HEK293 (cell line): ENCODE measurements around the gene TEDDM1.

Experiments
- CTCF ChIA-PET: fragments of 350-600 bp; formaldehyde crosslinking; extraction: SDS; loops from one replicate; lab custom pipeline; 2021; ENCODE audit warnings: antibody characterized with exemption; lab: Yijun Ruan, JAX
- POLR2A ChIA-PET: fragments of 300-600 bp; formaldehyde crosslinking; extraction: SDS; loops from one replicate; lab custom pipeline; 2020; ENCODE audit warnings: antibody characterized with exemption, inconsistent platforms; lab: Yijun Ruan, JAX
- H3K27ac ChIP-seq: fragments of 200-500 bp; sonication (Bioruptor generic); 2 replicates; pipeline ENCODE4 v1.5.1; 2014; ENCODE audit warnings: low read depth, low read length, control low read depth, inconsistent platforms; ENCODE audit errors: extremely low read depth
- H3K36me3 ChIP-seq, 2 experiments: fragments of 200-500 bp in 1 of 2; sonication (Bioruptor generic) in 1 of 2; 1 replicate in 1 of 2; 2 replicates in 1 of 2; pipeline ENCODE4 v1.5.1; 2014 to 2017; ENCODE audit warnings: inconsistent platforms in 2 of 2, low read length in 2 of 2; ENCODE audit not compliant: control insufficient read depth in 2 of 2, insufficient read depth in 1 of 2
- H3K4me1 ChIP-seq: fragments of 200-500 bp; sonication (Bioruptor generic); 2 replicates; pipeline ENCODE4 v1.5.1; 2014; ENCODE audit warnings: mild to moderate bottlenecking, low read length, inconsistent platforms; ENCODE audit not compliant: control insufficient read depth, insufficient read depth
- H3K4me3 ChIP-seq: 2 replicates; pipeline ENCODE4 v1.5.1; 2011; ENCODE audit warnings: low read depth, mild to moderate bottlenecking, control low read depth, low read length, moderate library complexity
- H3K9me3 ChIP-seq: fragments of 200-500 bp; sonication (Bioruptor generic); 2 replicates; pipeline ENCODE4 v1.5.1; 2014; ENCODE audit warnings: low read depth, low read length, inconsistent platforms; ENCODE audit not compliant: control insufficient read depth, insufficient read depth
- KLF16 ChIP-seq: fragments of 450-650 bp; formaldehyde crosslinking; IDR thresholded peaks from 2 replicates; pipeline ENCODE4 v1.5.1; 2017; ENCODE audit warnings: missing biosample characterization, missing genetic modification characterization
- KLF8 ChIP-seq: fragments of 450-650 bp; formaldehyde crosslinking; IDR thresholded peaks from 2 replicates; pipeline ENCODE4 v1.5.1; 2016; ENCODE audit warnings: missing biosample characterization, missing genetic modification characterization
- MZF1 ChIP-seq: fragments of 450-650 bp; formaldehyde crosslinking; IDR thresholded peaks from 2 replicates; pipeline ENCODE4 v1.5.1; 2017; ENCODE audit warnings: missing biosample characterization, missing genetic modification characterization, borderline replicate concordance
- WT1 ChIP-seq: fragments of 450-650 bp; formaldehyde crosslinking; IDR thresholded peaks from 2 replicates; pipeline ENCODE4 v1.5.1; 2016; ENCODE audit warnings: missing biosample characterization, missing genetic modification characterization
- YY2 ChIP-seq: fragments of 450-650 bp; formaldehyde crosslinking; IDR thresholded peaks from 2 replicates; pipeline ENCODE4 v1.5.1; 2016; ENCODE audit warnings: missing biosample characterization, missing genetic modification characterization
- ZBTB17 ChIP-seq: fragments of 450-650 bp; formaldehyde crosslinking; IDR thresholded peaks from 2 replicates; pipeline ENCODE4 v1.5.1; 2016; ENCODE audit warnings: missing biosample characterization, missing genetic modification characterization
- ZBTB20 ChIP-seq: fragments of 450-650 bp; formaldehyde crosslinking; IDR thresholded peaks from 2 replicates; pipeline ENCODE4 v1.5.1; 2016; ENCODE audit warnings: missing biosample characterization, missing genetic modification characterization
- ZNF140 ChIP-seq: fragments of 450-650 bp; formaldehyde crosslinking; IDR thresholded peaks from 2 replicates; pipeline ENCODE4 v1.5.1; 2016; ENCODE audit warnings: missing biosample characterization, missing genetic modification characterization
- ZNF146 ChIP-seq: fragments of 450-650 bp; formaldehyde crosslinking; IDR thresholded peaks from 2 replicates; pipeline ENCODE4 v1.5.1; 2016; ENCODE audit warnings: missing biosample characterization, missing genetic modification characterization
- ZNF174 ChIP-seq: fragments of 450-650 bp; formaldehyde crosslinking; IDR thresholded peaks from 2 replicates; pipeline ENCODE4 v1.5.0; 2017; ENCODE audit warnings: missing biosample characterization, mild to moderate bottlenecking, missing genetic modification characterization
- ZNF175 ChIP-seq: fragments of 450-650 bp; formaldehyde crosslinking; IDR thresholded peaks from 2 replicates; pipeline ENCODE4 v1.5.1; 2016; ENCODE audit warnings: missing biosample characterization, missing genetic modification characterization
- ZNF202 ChIP-seq: fragments of 450-650 bp; formaldehyde crosslinking; IDR thresholded peaks from 2 replicates; pipeline ENCODE4 v1.5.1; 2016; ENCODE audit warnings: missing biosample characterization, missing genetic modification characterization, borderline replicate concordance
- ZNF280D ChIP-seq: fragments of 450-650 bp; formaldehyde crosslinking; IDR thresholded peaks from 2 replicates; pipeline ENCODE4 v1.5.1; 2016; ENCODE audit warnings: missing biosample characterization, missing genetic modification characterization
- ZNF341 ChIP-seq: fragments of 450-650 bp; formaldehyde crosslinking; IDR thresholded peaks from 2 replicates; pipeline ENCODE4; 2016; ENCODE audit warnings: low read depth, missing biosample characterization, missing genetic modification characterization
- ZNF37A ChIP-seq: fragments of 450-650 bp; IDR thresholded peaks from 2 replicates; pipeline ENCODE4 v1.5.1; 2018; ENCODE audit warnings: missing biosample characterization, missing genetic modification characterization
- ZNF555 ChIP-seq: fragments of 450-650 bp; formaldehyde crosslinking; conservative IDR thresholded peaks from 2 replicates; pipeline ENCODE4 v1.5.1; 2017; ENCODE audit warnings: missing biosample characterization, mild to moderate bottlenecking, missing genetic modification characterization, inconsistent platforms
- ZNF561 ChIP-seq: fragments of 450-650 bp; IDR thresholded peaks from 2 replicates; pipeline ENCODE4 v1.5.1; 2018; ENCODE audit warnings: missing biosample characterization, missing genetic modification characterization, borderline replicate concordance
- ZNF776 ChIP-seq: fragments of 450-650 bp; formaldehyde crosslinking; IDR thresholded peaks from 2 replicates; pipeline ENCODE4 v1.5.0; 2017; ENCODE audit warnings: missing biosample characterization, missing genetic modification characterization, borderline replicate concordance
- TF ChIP-seq, protein P1 (sequence below): fragments of 450-650 bp; formaldehyde crosslinking; optimal IDR thresholded peaks from 2 replicates; pipeline ENCODE3; 2016; ENCODE audit warnings: missing biosample characterization, mild to moderate bottlenecking, missing genetic modification characterization
- TF ChIP-seq, protein P2 (sequence below): fragments of 450-650 bp; formaldehyde crosslinking; IDR thresholded peaks from 2 replicates; pipeline ENCODE4 v1.5.1; 2016; ENCODE audit warnings: missing biosample characterization, missing genetic modification characterization
- TF ChIP-seq, protein P3 (sequence below): fragments of 450-650 bp; formaldehyde crosslinking; IDR thresholded peaks from 2 replicates; pipeline ENCODE4 v1.5.1; 2017; ENCODE audit warnings: missing biosample characterization, missing genetic modification characterization

TEDDM1 gene

GRCh38 chr1:182376936-182377574 lies 23.4 kb downstream of the TEDDM1 start:
- CTCF ChIA-PET: interaction anchor here (2.0 kb wide), 1 partner anchor 234 kb away, joined by 7 read pairs; no protein-coding TSS in a partner anchor
- no peaks in the 10 kb centered on the region for H3K4me1 ChIP-seq
- H3K4me3 ChIP-seq: no peak overlapping the region
- POLR2A ChIA-PET: interaction anchor here (0.9 kb wide), 1 partner anchor 15 kb away, joined by 3 read pairs; the partner anchor contains the start of gene GLUL
- no peaks in the 10 kb centered on the region for H3K9me3 ChIP-seq
- no peak for TF ChIP-seq ZNF146 (tag by site-specific recombination)
- TF ChIP-seq, protein P1, sequence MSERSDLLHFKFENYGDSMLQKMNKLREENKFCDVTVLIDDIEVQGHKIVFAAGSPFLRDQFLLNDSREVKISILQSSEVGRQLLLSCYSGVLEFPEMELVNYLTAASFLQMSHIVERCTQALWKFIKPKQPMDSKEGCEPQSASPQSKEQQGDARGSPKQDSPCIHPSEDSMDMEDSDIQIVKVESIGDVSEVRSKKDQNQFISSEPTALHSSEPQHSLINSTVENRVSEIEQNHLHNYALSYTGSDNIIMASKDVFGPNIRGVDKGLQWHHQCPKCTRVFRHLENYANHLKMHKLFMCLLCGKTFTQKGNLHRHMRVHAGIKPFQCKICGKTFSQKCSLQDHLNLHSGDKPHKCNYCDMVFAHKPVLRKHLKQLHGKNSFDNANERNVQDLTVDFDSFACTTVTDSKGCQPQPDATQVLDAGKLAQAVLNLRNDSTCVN (tag by site-specific recombination): no peak
- no peak for TF ChIP-seq WT1 (tag by site-specific recombination)
- no peak for TF ChIP-seq MZF1 (tag by site-specific recombination)
- TF ChIP-seq ZNF776 (tag by site-specific recombination): no peak
- TF ChIP-seq, protein P2, sequence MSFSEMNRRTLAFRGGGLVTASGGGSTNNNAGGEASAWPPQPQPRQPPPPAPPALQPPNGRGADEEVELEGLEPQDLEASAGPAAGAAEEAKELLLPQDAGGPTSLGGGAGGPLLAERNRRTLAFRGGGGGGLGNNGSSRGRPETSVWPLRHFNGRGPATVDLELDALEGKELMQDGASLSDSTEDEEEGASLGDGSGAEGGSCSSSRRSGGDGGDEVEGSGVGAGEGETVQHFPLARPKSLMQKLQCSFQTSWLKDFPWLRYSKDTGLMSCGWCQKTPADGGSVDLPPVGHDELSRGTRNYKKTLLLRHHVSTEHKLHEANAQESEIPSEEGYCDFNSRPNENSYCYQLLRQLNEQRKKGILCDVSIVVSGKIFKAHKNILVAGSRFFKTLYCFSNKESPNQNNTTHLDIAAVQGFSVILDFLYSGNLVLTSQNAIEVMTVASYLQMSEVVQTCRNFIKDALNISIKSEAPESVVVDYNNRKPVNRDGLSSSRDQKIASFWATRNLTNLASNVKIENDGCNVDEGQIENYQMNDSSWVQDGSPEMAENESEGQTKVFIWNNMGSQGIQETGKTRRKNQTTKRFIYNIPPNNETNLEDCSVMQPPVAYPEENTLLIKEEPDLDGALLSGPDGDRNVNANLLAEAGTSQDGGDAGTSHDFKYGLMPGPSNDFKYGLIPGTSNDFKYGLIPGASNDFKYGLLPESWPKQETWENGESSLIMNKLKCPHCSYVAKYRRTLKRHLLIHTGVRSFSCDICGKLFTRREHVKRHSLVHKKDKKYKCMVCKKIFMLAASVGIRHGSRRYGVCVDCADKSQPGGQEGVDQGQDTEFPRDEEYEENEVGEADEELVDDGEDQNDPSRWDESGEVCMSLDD (tag by site-specific recombination): no peak
- TF ChIP-seq ZNF202 (tag by site-specific recombination): no peak
- TF ChIP-seq ZNF175 (tag by site-specific recombination): no peak
- no peak for TF ChIP-seq ZNF280D (tag by site-specific recombination)
- no peak for TF ChIP-seq ZBTB17 (tag by site-specific recombination)
- no peak for TF ChIP-seq ZBTB20 (tag by site-specific recombination)
- TF ChIP-seq, protein P3, sequence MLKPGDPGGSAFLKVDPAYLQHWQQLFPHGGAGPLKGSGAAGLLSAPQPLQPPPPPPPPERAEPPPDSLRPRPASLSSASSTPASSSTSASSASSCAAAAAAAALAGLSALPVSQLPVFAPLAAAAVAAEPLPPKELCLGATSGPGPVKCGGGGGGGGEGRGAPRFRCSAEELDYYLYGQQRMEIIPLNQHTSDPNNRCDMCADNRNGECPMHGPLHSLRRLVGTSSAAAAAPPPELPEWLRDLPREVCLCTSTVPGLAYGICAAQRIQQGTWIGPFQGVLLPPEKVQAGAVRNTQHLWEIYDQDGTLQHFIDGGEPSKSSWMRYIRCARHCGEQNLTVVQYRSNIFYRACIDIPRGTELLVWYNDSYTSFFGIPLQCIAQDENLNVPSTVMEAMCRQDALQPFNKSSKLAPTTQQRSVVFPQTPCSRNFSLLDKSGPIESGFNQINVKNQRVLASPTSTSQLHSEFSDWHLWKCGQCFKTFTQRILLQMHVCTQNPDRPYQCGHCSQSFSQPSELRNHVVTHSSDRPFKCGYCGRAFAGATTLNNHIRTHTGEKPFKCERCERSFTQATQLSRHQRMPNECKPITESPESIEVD (tag by site-specific recombination): no peak
- no peak for TF ChIP-seq KLF16
- no peak for TF ChIP-seq ZNF174
- TF ChIP-seq, all 188 proteins: peak for 0
- Histone ChIP-seq H3K36me3 (peaks cover 0 to 5% of the 10 kb centered on the region in 2 experiments; a peak in 1 of 3 replicates), H3K27ac (no peak overlapping the region)

- no peaks in the 10 kb centered on the region for H3K9me3 ChIP-seq
- ChIA-PET CTCF (no interaction called here), POLR2A (interaction anchor here (0.7 to 1.1 kb wide), 2 partner anchors 17 to 18 kb away, joined by 3 read pairs; partner anchors contain the start of gene GLUL)
- no peak overlapping the region for H3K4me3 ChIP-seq
- H3K4me1 ChIP-seq: no peaks in the 10 kb centered on the region
- no peak for TF ChIP-seq ZBTB17 (tag by site-specific recombination)
- no peak for TF ChIP-seq KLF8 (tag by site-specific recombination)
- no peak for TF ChIP-seq YY2 (tag by site-specific recombination)
- no peak for TF ChIP-seq ZNF561
- TF ChIP-seq ZNF37A (tag by site-specific recombination): no peak
- TF ChIP-seq ZNF555: no peak
- TF ChIP-seq ZNF341 (tag by site-specific recombination): no peak
- TF ChIP-seq ZNF140 (tag by site-specific recombination): no peak
- no peaks in the 10 kb centered on the region for H3K36me3 ChIP-seq
- no peak overlapping the region for H3K27ac ChIP-seq
Observed at GRCh38 chr1:182374101-182374834, 26.2 kb downstream of the TEDDM1 start.
